Activated gamma-delta T cell (primary cell): ENCODE measurements around the gene SMARCAL1.

Source experiments
- DNase-seq: peaks from one replicate; lab custom pipeline; 2025; lab: John Stamatoyannopoulos, UW

SMARCAL1 gene

DNA sequence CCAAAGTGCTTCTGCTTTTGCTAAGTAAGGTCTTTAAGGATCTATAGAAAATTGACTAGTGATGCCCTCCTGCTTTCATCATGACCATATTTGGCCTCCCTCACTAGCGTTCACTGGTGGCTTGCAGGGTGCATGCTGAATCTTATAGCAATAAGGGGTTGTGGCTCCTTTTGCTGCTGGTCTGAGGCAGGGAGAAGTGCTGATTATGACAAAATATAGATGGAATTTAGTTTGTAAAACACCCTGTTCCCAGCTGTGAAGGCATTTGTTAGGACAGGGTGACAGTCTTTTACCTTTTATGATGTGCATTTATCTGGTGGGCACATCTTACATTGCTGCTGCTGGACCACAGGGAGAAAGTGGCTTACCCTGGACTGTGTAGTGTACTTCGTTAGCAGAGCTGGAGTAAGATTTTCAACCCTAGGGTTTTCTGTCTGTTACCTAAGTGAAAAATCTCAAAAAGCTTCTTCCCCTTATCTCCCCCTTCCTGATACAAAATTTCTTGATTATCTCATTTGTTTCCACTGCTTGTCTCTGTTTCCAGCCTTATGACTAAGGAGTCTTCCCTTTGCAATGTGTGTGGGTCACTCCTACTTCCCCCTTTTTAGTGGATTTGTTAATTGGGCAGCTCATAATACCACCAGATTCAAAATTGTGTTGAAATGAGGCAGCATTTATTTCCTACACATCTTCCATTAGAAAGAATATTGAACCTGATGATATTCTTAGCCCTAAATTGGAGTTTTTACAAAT lies 65.2 kb downstream of the SMARCAL1 start:
- DNase-seq: no peak

GRCh38 chr2:216478151-216478550 lies 65.9 kb downstream of the SMARCAL1 start:
- DNase-seq: no peak

DNA sequence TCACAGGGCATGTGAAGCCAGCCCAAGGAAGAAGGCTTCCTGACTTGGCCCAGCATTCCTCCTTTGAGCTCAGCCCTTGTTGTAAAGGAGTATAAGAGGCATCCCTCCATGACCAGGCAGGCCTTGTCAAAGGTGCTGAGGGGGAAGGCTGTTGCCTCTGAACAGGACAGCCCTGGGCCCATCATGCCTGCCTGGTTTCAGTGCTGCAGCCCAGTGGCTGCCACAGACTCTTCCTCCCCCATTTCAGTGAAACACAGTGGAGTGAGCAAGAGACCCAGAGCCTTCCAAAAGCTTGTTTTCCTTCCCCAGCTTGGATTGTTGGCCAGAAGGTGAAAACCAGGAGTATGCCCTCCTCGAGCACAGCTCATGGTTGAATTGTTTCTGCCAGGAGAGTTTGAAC lies 66.5 kb downstream of the SMARCAL1 start:
- no peak for DNase-seq

- DNase-seq: no peak
Measured at GRCh38 chr2:216480221-216480620, 67.9 kb downstream of the SMARCAL1 start.

DNA sequence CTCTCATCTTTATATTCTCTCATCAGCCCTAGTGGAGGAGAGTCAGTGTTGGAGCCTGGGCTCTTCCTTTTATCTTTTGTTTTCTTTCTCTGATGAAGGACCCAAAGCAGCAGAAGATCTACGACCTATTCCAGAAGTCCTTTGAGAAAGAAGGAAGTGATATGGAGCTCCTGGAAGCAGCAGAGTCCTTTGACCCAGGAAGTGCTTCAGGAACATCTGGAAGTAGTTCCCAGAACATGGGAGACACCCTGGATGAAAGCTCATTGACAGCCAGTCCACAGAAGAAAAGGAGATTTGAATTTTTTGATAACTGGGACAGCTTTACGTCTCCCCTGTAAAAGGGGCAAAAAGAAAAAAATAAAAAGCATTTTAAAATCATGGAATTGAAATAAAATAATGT lies 70.4 kb downstream of the SMARCAL1 start:
- DNase-seq: no peak

DNA sequence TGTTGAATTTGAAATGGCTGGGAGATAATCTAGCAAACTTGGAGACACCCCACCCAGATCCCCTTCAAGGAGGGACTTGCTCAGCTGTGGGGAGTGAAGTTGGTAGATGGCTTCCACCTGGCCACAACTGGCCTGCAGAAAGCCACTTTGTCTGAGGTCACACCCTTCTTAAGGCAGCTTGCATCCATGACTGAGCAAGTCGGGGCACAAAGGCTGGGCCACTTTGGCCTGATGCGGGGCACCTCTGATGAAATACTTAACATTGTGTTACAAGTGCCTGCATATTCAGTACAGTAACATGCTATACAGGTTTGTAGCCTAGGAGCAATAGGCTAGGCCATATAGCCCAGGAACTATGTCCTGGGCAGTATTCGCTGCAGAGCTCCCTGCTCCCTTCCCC lies 73.0 kb downstream of the SMARCAL1 start:
- DNase-seq: no peak

DNA sequence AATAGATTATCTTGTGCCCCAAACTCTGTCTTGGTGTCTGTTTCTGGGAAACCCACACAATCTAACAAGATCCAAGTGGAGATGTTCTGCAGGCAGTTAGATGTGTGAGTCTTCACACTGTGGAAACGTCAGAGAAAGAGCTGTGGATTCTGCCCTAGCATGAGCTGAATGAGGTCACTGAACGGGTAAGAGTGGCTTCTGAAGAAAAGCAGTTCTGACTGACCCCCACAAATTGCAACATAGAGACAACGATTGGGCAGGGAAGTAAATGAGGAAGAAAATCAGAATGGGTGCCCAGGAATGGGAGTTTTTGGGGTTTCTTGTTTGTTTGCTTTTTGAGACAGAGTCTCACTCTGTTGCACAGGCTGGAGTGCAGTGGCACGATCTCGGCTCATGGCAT lies 73.5 kb downstream of the SMARCAL1 start:
- no peak for DNase-seq

GRCh38 chr2:216486271-216486670 lies 74.0 kb downstream of the SMARCAL1 start:
- DNase-seq: no peak

DNA sequence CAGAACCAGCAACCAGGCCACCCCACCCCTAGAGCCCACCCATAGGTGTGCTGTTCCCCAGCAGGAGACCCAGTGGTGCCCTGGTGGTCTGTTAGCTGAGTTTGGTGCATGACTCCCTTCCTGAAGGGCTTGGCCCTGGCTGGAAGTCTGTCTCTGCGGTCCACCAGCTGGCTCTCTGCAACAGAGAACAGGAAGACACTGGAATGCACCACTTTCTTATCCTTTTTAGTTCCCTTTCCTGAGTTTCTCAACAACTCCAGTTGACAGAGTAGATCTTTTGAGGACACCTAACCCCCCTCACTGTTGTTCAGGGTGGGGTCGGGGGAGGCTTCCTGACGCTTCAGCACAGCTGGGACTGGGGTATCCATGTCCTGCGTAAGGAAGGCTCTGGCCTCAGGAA lies 74.4 kb downstream of the SMARCAL1 start:
- DNase-seq: no peak

GRCh38 chr2:216490061-216490460 lies 77.8 kb downstream of the SMARCAL1 start:
- DNase-seq: no peak

- no peak for DNase-seq
Measured at GRCh38 chr2:216491793-216492596, 79.7 kb downstream of the SMARCAL1 start.

GRCh38 chr2:216492597-216493333 lies 80.5 kb downstream of the SMARCAL1 start:
- DNase-seq: no peak

DNA sequence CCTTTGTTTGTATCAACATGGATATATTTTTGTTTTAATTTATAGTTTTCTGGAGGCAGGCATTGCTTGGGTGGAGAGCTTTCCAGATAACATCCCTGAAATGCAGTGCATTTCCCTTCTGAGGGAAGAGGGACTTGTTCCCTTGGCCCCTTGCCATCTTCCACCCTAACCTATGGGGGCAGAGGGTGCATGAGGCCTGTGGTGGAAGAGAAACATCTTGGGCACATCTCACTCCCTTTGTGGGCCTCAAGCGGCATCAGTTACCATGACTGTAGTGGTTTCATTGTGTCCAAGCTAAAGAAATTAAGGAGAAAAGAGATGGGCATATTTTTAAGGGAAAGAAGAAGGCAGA lies 81.0 kb downstream of the SMARCAL1 start:
- DNase-seq: no peak

GRCh38 chr2:216495656-216496055 lies 83.4 kb downstream of the SMARCAL1 start:
- DNase-seq: no peak

DNA sequence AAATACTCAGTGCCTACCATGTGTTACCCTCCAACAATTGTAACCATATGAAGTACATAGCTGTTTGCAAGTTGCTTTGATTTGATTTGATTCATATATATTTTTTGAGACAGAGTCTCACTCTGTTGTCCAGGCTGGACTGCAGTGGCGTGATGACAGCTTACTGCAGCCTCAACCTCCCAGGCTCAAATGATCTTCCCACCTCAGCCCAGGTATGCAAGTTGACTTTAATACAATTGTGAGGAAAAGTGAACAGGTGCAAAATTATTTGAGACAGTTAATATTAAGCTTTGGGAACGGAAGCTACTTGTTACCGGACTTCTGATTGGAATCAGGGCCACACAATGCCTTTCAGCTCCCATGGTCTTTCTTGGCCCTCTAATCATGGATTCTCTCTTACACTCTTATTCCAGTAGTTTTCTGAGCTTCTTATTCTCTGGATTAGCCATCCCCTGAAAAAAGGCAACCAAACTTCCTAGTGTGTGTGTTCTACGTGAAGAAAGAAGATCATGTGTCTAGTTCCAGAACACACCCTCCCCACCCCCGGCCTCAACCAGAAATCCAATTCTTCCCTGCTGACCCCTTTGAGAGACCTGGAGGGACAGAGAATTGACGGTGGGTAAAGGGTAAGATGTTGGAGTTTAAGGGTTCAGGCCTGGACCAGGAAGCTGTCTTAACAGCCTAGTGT lies 85.2 kb downstream of the SMARCAL1 start:
- no peak for DNase-seq

- DNase-seq: no peak
Measured at GRCh38 chr2:216498070-216498378, 85.7 kb downstream of the SMARCAL1 start.

- peak; percentile 72 for DNase-seq
Measured at GRCh38 chr2:216498379-216499352, 86.4 kb downstream of the SMARCAL1 start, which contains the start of gene RPL37A. Gene RPL37A, plus strand, starts transcription at chr2:216498844. Its CDS starts 31 bp downstream, at chr2:216498875.

DNA sequence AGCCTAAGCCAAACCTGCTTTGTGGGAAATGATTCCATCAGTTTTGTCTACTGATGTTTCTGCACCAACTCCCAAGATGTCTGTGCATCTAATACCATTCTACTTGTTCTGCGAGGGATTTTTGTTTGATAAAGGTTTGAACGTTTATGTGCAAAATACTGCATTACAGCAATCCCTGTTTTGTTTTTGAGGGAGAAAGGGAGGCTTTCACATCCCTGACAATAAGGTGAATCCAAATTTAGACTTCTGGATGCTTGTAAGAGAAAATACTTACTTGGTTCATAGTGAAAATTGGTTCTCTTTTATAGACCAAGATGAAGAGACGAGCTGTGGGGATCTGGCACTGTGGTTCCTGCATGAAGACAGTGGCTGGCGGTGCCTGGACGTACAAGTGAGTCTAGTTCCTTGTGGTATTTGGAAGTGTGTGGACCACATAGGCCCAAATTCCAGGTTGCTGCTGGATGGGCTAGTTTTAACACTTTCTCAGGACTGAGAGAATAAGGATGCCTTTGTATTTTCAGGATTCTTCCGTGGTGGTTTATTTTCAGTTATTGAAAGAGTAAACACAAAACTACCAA lies 87.4 kb downstream of the SMARCAL1 start:
- no peak for DNase-seq

GRCh38 chr2:216500572-216500971 lies 88.3 kb downstream of the SMARCAL1 start:
- no peak for DNase-seq

DNA sequence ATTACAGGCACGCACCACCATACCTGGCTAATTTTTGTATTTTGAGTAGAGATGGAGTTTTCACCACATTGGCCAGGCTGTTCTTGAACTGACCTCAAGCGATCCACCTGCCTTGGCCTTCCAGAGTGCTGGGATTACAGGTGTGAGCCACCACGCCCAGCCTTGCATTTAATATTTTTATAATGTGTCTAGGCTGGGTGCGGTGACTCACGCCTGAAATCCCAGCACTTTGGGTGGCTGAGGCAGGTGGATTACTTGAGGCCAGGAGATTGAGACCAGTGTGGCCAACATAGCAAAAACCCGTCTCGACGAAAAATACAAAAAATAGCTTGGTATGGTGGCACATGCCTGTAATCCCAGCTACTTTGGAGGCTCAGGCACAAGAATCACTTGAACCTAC lies 89.6 kb downstream of the SMARCAL1 start:
- DNase-seq: no peak
